Fibroblast of lung (primary cell): ENCODE measurements around the gene HAUS6. TPM values are rescaled to one million over a fixed set of nuclear protein-coding genes. Genes with fewer than 3 reads are reported as not detected.
A peak's percentile ranks its signal among the peaks of the same experiment; 100 is the strongest.

Experiments used
- DNase-seq, 2 donors: peaks; one replicate each; pipeline versions ENCODE4 v3.0.0 to v3.0.0-alpha.2; 2010; ENCODE audit warnings: low read depth in 2 of 2
- H2AFZ ChIP-seq: 2 replicates; pipeline ENCODE4 v1.5.1; 2012; ENCODE audit warnings: low read length, control low read depth, inconsistent platforms
- H3K27ac ChIP-seq: 2 replicates; pipeline ENCODE4 v1.5.1; 2011; ENCODE audit warnings: low read length, control low read depth; ENCODE audit not compliant: insufficient read depth
- H3K27me3 ChIP-seq: 2 replicates; pipeline ENCODE4 v1.5.1; 2011; ENCODE audit warnings: mild to moderate bottlenecking, low read length; ENCODE audit not compliant: control insufficient read depth, insufficient read depth
- H3K36me3 ChIP-seq: 2 replicates; pipeline ENCODE4 v1.5.1; 2011; ENCODE audit warnings: low read length; ENCODE audit not compliant: control insufficient read depth, insufficient read depth
- H3K4me1 ChIP-seq: 2 replicates; pipeline ENCODE4 v1.5.1; 2011; ENCODE audit warnings: low read length; ENCODE audit not compliant: control insufficient read depth, insufficient read depth; ENCODE audit errors: extremely low read depth
- H3K4me2 ChIP-seq: 2 replicates; pipeline ENCODE4 v1.5.1; 2011; ENCODE audit warnings: low read length, control low read depth; ENCODE audit not compliant: insufficient read depth; ENCODE audit errors: extremely low read depth
- H3K4me3 ChIP-seq, 4 experiments: fragments of 200-600 bp in 1 of 4; sonication (generic) in 1 of 4; replicated peaks in 1 of 4; 2 replicates each; pipeline ENCODE4 v1.5.1; 2011 to 2016; ENCODE audit warnings: low read length in 4 of 4, low read depth in 3 of 4, mild to moderate bottlenecking in 3 of 4, control low read depth in 2 of 4, inconsistent platforms in 1 of 4, mixed read lengths in 1 of 4; ENCODE audit not compliant: insufficient read depth in 1 of 4; ENCODE audit errors: control extremely low read depth in 1 of 4
- H3K79me2 ChIP-seq: 2 replicates; pipeline ENCODE4 v1.5.1; 2012; ENCODE audit warnings: mild to moderate bottlenecking, low read length, inconsistent platforms; ENCODE audit not compliant: control insufficient read depth, insufficient read depth
- H3K9ac ChIP-seq: 2 replicates; pipeline ENCODE4 v1.5.1; 2011; ENCODE audit warnings: mild to moderate bottlenecking, low read length, control low read depth; ENCODE audit not compliant: insufficient read depth
- H3K9me3 ChIP-seq: 2 replicates; pipeline ENCODE4 v1.5.1; 2012; ENCODE audit warnings: low read depth, low read length; ENCODE audit not compliant: control insufficient read depth, insufficient read depth
- H4K20me1 ChIP-seq: 2 replicates; pipeline ENCODE4 v1.5.1; 2011; ENCODE audit warnings: low read length; ENCODE audit not compliant: control insufficient read depth, insufficient read depth; ENCODE audit errors: extremely low read depth
- CTCF ChIP-seq, 2 donors: IDR thresholded peaks in 1 of 2; conservative IDR thresholded peaks in 1 of 2; 1 replicate in 1 of 2; 2 replicates in 1 of 2; pipeline ENCODE4 v1.5.1; 2011 to 2012; ENCODE audit warnings: low read length in 2 of 2, control low read depth in 1 of 2, inconsistent platforms in 1 of 2, low read depth in 1 of 2, mild to moderate bottlenecking in 1 of 2
- EZH2 ChIP-seq: IDR thresholded peaks from 2 replicates; pipeline ENCODE4 v1.5.1; 2012; ENCODE audit warnings: low read length, control low read depth, mild to moderate bottlenecking; ENCODE audit errors: missing control alignments
- polyA plus RNA-seq, 2 donors: library from polyadenylated mRNA; depleted of rRNA in 1 of 2; stranded (reverse) in 1 of 2; unstranded in 1 of 2; fragments of >200 nt; gene quantifications; 2 replicates each; pipeline ENCODE4 v1.2.1, GENCODE V29; 2011 to 2012; ENCODE audit warnings: missing spikeins in 1 of 2
- total RNA-seq: library from RNA; depleted of rRNA; stranded (reverse); fragments of >200 nt; gene quantifications from 2 replicates; pipeline ENCODE4 v1.2.1, GENCODE V29; 2014

HAUS6 gene
- total and polyA plus RNA-seq, 2 donors (not counting 1 experiment from before 2014, with no cell fraction given): 9.6 to 15.4 TPM

DNA sequence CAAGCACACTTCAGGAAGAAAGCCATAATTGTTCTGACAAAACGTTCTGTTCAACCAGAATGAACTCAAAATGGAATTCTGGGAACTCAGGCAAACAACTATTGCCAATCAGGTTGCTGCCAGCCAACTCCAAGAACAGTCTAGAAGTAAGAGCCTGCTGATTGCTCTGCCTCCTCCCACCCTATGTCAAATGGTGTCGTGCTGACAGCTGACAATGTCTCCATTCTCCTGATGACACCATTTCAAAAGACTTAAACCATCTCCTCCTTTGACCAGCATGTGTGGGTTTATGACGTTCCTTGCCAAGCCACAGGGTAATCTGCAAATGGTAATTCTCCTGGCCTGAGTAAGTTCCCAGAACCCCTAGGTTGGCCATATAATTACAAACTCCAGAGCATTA is 46.5 kb upstream of the HAUS6 start:
- TF ChIP-seq EZH2 (no peak), CTCF (conservative IDR thresholded peaks at IDR 0.05 in 1 of 2, IDR thresholded peaks at IDR 0.05 in 1 of 2; ENCODE audit: low read depth in 1 of 2, low read length in 2 of 2) (no peak)
- Histone ChIP-seq H3K9ac (no peak overlapping the region), H3K9me3 (no peaks in the 10 kb centered on the region), H3K4me2 (no peak overlapping the region), H3K4me3 (no peak overlapping the region), H4K20me1 (no peaks in the 10 kb centered on the region), H3K4me1 (no peaks in the 10 kb centered on the region), H2AFZ (no peak overlapping the region), H3K36me3 (no peaks in the 10 kb centered on the region), H3K79me2 (no peaks in the 10 kb centered on the region), H3K27me3 (no peaks in the 10 kb centered on the region), H3K27ac (no peak overlapping the region)
- peak in 1 of 2 donors; percentile 75 for DNase-seq

DNA sequence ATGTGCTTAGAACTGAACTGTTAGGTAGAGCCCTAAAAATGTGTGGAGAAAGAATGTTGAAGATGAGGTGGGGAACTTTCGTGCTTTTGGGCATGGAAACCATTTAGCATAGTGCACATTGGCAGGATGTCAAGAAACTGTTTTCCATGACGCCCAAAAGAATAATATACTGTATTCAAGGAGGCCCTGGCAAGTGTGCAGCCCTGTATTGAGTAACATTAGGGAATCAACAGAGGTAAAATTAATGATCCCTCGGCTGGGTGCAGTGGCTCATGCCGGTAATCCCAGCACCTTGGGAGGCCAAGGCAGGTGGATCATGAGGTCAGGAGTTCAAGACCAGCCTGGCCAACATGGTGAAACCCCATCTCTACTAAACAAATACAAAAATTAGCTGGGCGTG is 45.5 kb upstream of the HAUS6 start:
- Histone ChIP-seq H3K4me1 (no peaks in the 10 kb centered on the region), H3K79me2 (no peaks in the 10 kb centered on the region)
- TF ChIP-seq CTCF (conservative IDR thresholded peaks at IDR 0.05 in 1 of 2, IDR thresholded peaks at IDR 0.05 in 1 of 2; ENCODE audit: low read depth in 1 of 2, low read length in 2 of 2) (no peak), EZH2 (no peak)

GRCh38 chr9:19146441-19147024 is 43.8 kb upstream of the HAUS6 start:
- Histone ChIP-seq H3K9me3 (no peaks in the 10 kb centered on the region), H3K27ac (no peak overlapping the region), H3K36me3 (no peaks in the 10 kb centered on the region), H3K4me3 (no peak overlapping the region), H3K9ac (no peak overlapping the region), H3K79me2 (no peaks in the 10 kb centered on the region), H2AFZ (no peak overlapping the region), H3K4me2 (no peak overlapping the region), H3K4me1 (peaks cover 2% of the 10 kb centered on the region), H4K20me1 (no peaks in the 10 kb centered on the region), H3K27me3 (no peaks in the 10 kb centered on the region)
- TF ChIP-seq CTCF (conservative IDR thresholded peaks at IDR 0.05 in 1 of 2, IDR thresholded peaks at IDR 0.05 in 1 of 2; ENCODE audit: low read depth in 1 of 2, low read length in 2 of 2) (no peak), EZH2 (no peak)
- DNase-seq: no peak

More for the DNA sequence above, 45.5 kb upstream of the HAUS6 start:
- no peaks in the 10 kb centered on the region for H3K27me3 ChIP-seq
- peak; percentile 31 to 42 for DNase-seq
- no peaks in the 10 kb centered on the region for H4K20me1 ChIP-seq
- no peak overlapping the region for H3K4me3 ChIP-seq
- H3K9ac ChIP-seq: no peak overlapping the region
- no peaks in the 10 kb centered on the region for H3K36me3 ChIP-seq
- H3K9me3 ChIP-seq: no peaks in the 10 kb centered on the region
- no peak overlapping the region for H3K27ac ChIP-seq
- H2AFZ ChIP-seq: no peak overlapping the region
- no peak overlapping the region for H3K4me2 ChIP-seq
